Duodenal mucosa (tissue), 2 donors: ENCODE data around the gene SLC9B2.
"Not testable (repeated sequence)": the region's sequence is repeated elsewhere in the genome, so short reads cannot be mapped to it uniquely, and the experiment has no call there.

Experiments used
- H3K27ac ChIP-seq: one replicate; pipeline ENCODE4 v1.7.0; 2013; ENCODE audit warnings: low read depth, low read length
- H3K27me3 ChIP-seq, 2 donors: one replicate each; pipeline ENCODE4 v1.7.0; 2013; ENCODE audit warnings: low read length in 2 of 2, control low read depth in 1 of 2; ENCODE audit not compliant: insufficient read depth in 2 of 2, control insufficient read depth in 1 of 2
- H3K36me3 ChIP-seq, 2 donors: one replicate each; pipeline ENCODE4 v1.7.0; 2013; ENCODE audit warnings: low read length in 2 of 2, control low read depth in 1 of 2; ENCODE audit not compliant: insufficient read depth in 2 of 2, control insufficient read depth in 1 of 2
- H3K4me1 ChIP-seq, 2 donors: one replicate each; pipeline ENCODE4 v1.7.0; 2013; ENCODE audit warnings: low read length in 2 of 2, control low read depth in 1 of 2; ENCODE audit not compliant: insufficient read depth in 2 of 2, control insufficient read depth in 1 of 2
- H3K4me3 ChIP-seq, 2 donors: one replicate each; pipeline ENCODE4 v1.7.0; 2013; ENCODE audit warnings: low read length in 2 of 2, low read depth in 1 of 2
- H3K9ac ChIP-seq, 2 donors: one replicate each; pipeline ENCODE4 v1.7.0; 2013; ENCODE audit warnings: low read length in 2 of 2, low read depth in 1 of 2
- H3K9me3 ChIP-seq, 2 donors: one replicate each; pipeline ENCODE4 v1.7.0; 2013; ENCODE audit warnings: low read length in 2 of 2, control low read depth in 1 of 2; ENCODE audit not compliant: control insufficient read depth in 1 of 2

SLC9B2 gene

GRCh38 chr4:103002551-103002950 lies 74.0 kb downstream of the SLC9B2 start:
- no peaks in the 10 kb centered on the region for H3K4me1 ChIP-seq
- H3K4me3 ChIP-seq: no peak overlapping the region
- no peak overlapping the region for H3K9ac ChIP-seq
- H3K27me3 ChIP-seq: no peaks in the 10 kb centered on the region
- H3K27ac ChIP-seq: no peak overlapping the region
- H3K36me3 ChIP-seq: no peaks in the 10 kb centered on the region
- no peaks in the 10 kb centered on the region for H3K9me3 ChIP-seq

GRCh38 chr4:102994803-102995202 lies 81.8 kb downstream of the SLC9B2 start:
- H3K27me3 ChIP-seq: no peaks in the 10 kb centered on the region
- no peaks in the 10 kb centered on the region for H3K36me3 ChIP-seq
- no peak overlapping the region for H3K4me3 ChIP-seq
- no peak overlapping the region for H3K9ac ChIP-seq
- no peak overlapping the region for H3K27ac ChIP-seq
- H3K4me1 ChIP-seq: no peaks in the 10 kb centered on the region
- H3K9me3 ChIP-seq: peaks cover 3 to 11% of the 10 kb centered on the region in 2 donors

DNA sequence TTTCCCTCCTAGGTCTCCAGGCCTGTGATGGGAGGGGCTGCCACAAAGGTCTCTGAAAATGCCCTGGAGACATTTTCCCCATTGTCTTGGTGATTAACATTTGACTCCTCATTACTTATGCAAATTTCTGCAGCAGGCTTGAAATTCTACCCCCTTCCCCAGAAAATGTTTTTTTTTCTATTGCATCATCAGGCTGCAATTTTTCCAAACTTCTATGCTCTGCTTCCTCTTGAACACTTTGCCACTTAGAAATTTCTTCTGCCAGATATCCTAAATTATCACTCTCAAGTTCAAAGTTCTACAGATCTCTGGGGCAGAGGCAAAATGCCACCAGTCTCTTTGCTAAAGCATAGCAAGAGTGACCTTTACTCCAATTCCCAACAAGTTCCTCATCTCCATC lies 82.6 kb downstream of the SLC9B2 start:
- H3K4me3 ChIP-seq, H3K36me3 ChIP-seq, H3K9ac ChIP-seq, H3K4me1 ChIP-seq, H3K27me3 ChIP-seq, H3K27ac ChIP-seq: not testable (repeated sequence)
- H3K9me3 ChIP-seq: peaks cover 3 to 11% of the 10 kb centered on the region in 2 donors

- Histone ChIP-seq H3K9ac (no peak overlapping the region), H3K9me3 (peaks cover 3 to 7% of the 10 kb centered on the region in 2 donors), H3K27me3 (no peaks in the 10 kb centered on the region), H3K36me3 (no peaks in the 10 kb centered on the region), H3K4me3 (no peak overlapping the region), H3K4me1 (no peaks in the 10 kb centered on the region), H3K27ac (no peak overlapping the region)
Observed at GRCh38 chr4:102988429-102989020, 88.0 kb downstream of the SLC9B2 start.

DNA sequence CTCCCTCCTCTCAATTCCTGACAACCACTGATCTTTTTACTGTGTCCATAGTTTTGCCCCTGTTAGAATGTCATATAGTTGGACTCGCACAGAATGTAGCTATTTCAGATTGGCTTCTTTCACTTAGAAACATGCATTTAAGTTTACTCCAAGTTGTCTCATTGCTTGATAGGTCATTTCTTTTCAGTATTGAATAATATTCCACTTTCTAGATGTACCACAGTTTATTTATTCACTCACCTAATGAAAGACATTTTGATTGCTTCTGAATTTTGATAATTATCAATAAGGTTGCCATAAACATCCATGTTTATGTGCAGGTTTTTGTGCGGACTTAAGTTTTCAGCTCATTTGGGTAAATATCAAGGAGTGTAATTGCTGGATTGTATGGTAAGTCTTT lies 95.6 kb downstream of the SLC9B2 start:
- Histone ChIP-seq H3K9ac (no peak overlapping the region), H3K27ac (no peak overlapping the region), H3K4me3 (no peak overlapping the region), H3K36me3 (no peaks in the 10 kb centered on the region), H3K4me1 (no peaks in the 10 kb centered on the region), H3K27me3 (no peaks in the 10 kb centered on the region), H3K9me3 (peaks cover 0 to 7% of the 10 kb centered on the region in 2 donors)
